ENCODE data around the gene MMS19.

GRCh38 chr10:97474918-97475317 lies 23.3 kb downstream of the MMS19 start:
- TF ChIP-seq POLR2A (IDR thresholded peaks at IDR 0.05) (no peak), CTCF (IDR thresholded peaks at IDR 0.05) (no peak)
